Ovary (tissue), 9 donors: ENCODE results near the gene KRT73. TPM values are rescaled to one million over a fixed set of nuclear protein-coding genes. Genes with fewer than 3 reads are reported as not detected.

Experiments used
- DNase-seq, 5 donors: peaks; one replicate each; pipeline ENCODE4 v3.0.0-alpha.2; 2019 to 2020
- H3K27ac ChIP-seq, 2 donors: fragments of 200-600 bp; one replicate each; pipeline versions ENCODE4 v1.5.1 to v1.8.0; 2019 to 2022
- H3K27me3 ChIP-seq: fragments of 200-600 bp; one replicate; pipeline ENCODE4 v1.8.0; 2022
- H3K36me3 ChIP-seq: fragments of 200-600 bp; sonication (generic); one replicate; pipeline ENCODE4 v1.5.1; 2019
- H3K4me1 ChIP-seq: one replicate; pipeline ENCODE4 v1.8.1; 2013; ENCODE audit warnings: mild to moderate bottlenecking, moderate library complexity; ENCODE audit not compliant: insufficient read depth
- H3K4me3 ChIP-seq: fragments of 200-600 bp; sonication (generic); one replicate; pipeline ENCODE4 v1.5.1; 2017
- H3K9me3 ChIP-seq, 2 donors: fragments of 200-600 bp in 1 of 2; sonication (generic) in 1 of 2; one replicate each; pipeline versions ENCODE4 v1.5.1 to v1.8.1; 2013 to 2019; ENCODE audit warnings: mild to moderate bottlenecking in 1 of 2, moderate library complexity in 1 of 2
- EP300 ChIP-seq: sonication (generic); formaldehyde crosslinking; IDR thresholded peaks from one replicate; pipeline ENCODE4 v1.6.1; 2017; ENCODE audit warnings: antibody characterized with exemption
- POLR2A ChIP-seq: fragments of 450-650 bp; IDR thresholded peaks from one replicate; pipeline ENCODE4 v1.6.1; 2017; ENCODE audit warnings: antibody characterized with exemption, mild to moderate bottlenecking, moderate library complexity
- WGBS, 3 donors: extraction: QIAGEN DNeasy Blood & Tissue Kit in 1 of 3; methylation state at CpG; one replicate each; pipeline versions ENCODE4 v1.1.5 to v1.1.7; 2013 to 2017; 5-methylcytosine and 5-hydroxymethylcytosine counted together
- intact Hi-C, 4 donors: fragments of 100-400 bp; cut with DNase I; formaldehyde crosslinking; loops; one replicate each; pipeline versions ENCODE4 v1.11.0 to v1.15.1; 2022 to 2023
- polyA plus RNA-seq, 2 donors: library from polyadenylated mRNA; stranded (reverse); fragments of 200-250 nt in 1 of 2; fragments of 350-450 nt in 1 of 2; fragmentation: Illumina TruSeq in 1 of 2; extraction: RNeasy Lipid Tissue Mini Kit (QIAGEN cat#74804) in 1 of 2; gene quantifications; one replicate each; pipeline ENCODE4 v1.2.3, GENCODE V29; 2013 to 2014
- total RNA-seq, 7 donors: library from RNA; depleted of rRNA in 2 of 7; stranded (reverse); fragments of >200 nt in 2 of 7; fragmentation: NEBNext Ultra II Directional in 3 of 7; extraction: Animal tissue kit (Norgen Biotek cat#: 25700) in 3 of 7; gene quantifications; one replicate each; pipeline versions ENCODE4 v1.1.0 to v1.2.4, GENCODE V29; 2016 to 2023
- TF ChIP-seq, protein P1 (sequence below), 3 donors: fragments of 450-650 bp in 2 of 3; fragments of 200-600 bp in 1 of 3; IDR thresholded peaks; one replicate each; pipeline versions ENCODE4 v1.5.1 to v1.8.0; 2016 to 2022; ENCODE audit warnings: antibody characterized with exemption in 3 of 3, mild to moderate bottlenecking in 1 of 3
- donor health status: DM: no; HTN: no; CAD: no; lungs with moderate emphysema.
- donor health status: DM: no; HTN: no; CAD: no.
- donor health status: Bipolar disorder and iron deficiency.
- donor health status: DM: yes; HTN: yes; CAD: no.
- donor health status: DM: no; HTN: no; CAD: no.
- donor health status: DM: yes; HTN: yes; CAD: no.

Gene KRT73
- total and polyA plus RNA-seq, 9 donors, result not detected

DNA sequence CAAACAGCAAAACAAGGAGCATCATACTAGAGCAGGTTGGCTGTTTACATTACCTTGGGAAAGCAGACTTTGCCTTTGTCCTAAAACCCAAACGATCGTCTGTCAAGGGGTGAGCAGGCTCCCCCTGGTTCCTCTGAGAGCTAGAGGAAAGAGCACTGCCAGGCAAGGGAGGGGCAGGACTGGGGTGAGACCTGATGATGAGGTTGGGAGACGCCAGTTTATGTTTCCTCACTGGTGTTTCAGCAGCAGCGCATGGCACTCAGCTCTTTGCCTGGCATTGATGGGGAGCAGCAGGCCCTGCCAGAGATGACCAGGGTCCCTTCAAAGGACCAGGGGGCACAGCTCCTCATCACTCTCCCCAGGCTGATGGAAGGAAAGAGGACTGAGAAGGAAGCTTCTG is 41.6 kb upstream of the KRT73 start:
- WGBS, 3 donors, result 65 to 82% (median 70%) methylated on average over 4 of the region's 4 CpGs
- no peaks in the 10 kb centered on the region for H3K9me3 ChIP-seq
- H3K36me3 ChIP-seq, result no peaks in the 10 kb centered on the region
- no peaks in the 10 kb centered on the region for H3K4me1 ChIP-seq
- no peak overlapping the region for H3K4me3 ChIP-seq
- intact Hi-C loops, result no loop called here
- TF ChIP-seq EP300, result no peak
- TF ChIP-seq, protein P1, sequence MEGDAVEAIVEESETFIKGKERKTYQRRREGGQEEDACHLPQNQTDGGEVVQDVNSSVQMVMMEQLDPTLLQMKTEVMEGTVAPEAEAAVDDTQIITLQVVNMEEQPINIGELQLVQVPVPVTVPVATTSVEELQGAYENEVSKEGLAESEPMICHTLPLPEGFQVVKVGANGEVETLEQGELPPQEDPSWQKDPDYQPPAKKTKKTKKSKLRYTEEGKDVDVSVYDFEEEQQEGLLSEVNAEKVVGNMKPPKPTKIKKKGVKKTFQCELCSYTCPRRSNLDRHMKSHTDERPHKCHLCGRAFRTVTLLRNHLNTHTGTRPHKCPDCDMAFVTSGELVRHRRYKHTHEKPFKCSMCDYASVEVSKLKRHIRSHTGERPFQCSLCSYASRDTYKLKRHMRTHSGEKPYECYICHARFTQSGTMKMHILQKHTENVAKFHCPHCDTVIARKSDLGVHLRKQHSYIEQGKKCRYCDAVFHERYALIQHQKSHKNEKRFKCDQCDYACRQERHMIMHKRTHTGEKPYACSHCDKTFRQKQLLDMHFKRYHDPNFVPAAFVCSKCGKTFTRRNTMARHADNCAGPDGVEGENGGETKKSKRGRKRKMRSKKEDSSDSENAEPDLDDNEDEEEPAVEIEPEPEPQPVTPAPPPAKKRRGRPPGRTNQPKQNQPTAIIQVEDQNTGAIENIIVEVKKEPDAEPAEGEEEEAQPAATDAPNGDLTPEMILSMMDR (IDR thresholded peaks at IDR 0.05), result no peak
- no peak for TF ChIP-seq POLR2A
- H3K27ac ChIP-seq, result no peak overlapping the region
- H3K27me3 ChIP-seq, result no peaks in the 10 kb centered on the region
- DNase-seq, result no peak

DNA sequence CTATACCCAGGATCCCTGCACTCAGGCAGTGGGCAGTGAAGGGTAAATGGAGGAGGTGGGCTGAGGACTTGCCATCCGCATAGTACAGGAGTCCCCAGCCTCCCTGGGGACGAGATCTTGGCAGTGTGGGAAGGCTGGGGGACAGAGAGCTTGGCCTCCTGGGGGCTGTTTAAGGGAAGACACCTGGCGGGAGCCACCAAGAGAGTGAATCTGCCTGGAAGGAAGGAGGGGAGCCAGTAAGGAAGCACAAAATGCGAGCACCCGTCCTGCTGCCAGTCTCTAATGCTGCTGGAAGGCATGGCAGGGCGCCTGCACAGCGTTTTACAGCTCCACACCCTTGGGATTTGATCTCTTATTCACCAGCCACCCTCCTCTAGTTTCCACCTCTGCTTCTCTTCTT is 41.0 kb upstream of the KRT73 start:
- no peak for DNase-seq
- intact Hi-C loops, result no loop called here
- Histone ChIP-seq H3K4me1 (no peaks in the 10 kb centered on the region), H3K4me3 (no peak overlapping the region), H3K27ac (no peak overlapping the region), H3K27me3 (no peaks in the 10 kb centered on the region), H3K36me3 (no peaks in the 10 kb centered on the region), H3K9me3 (no peaks in the 10 kb centered on the region)
- TF ChIP-seq, protein P1 (IDR thresholded peaks at IDR 0.05), result no peak
- TF ChIP-seq POLR2A, result no peak
- no peak for TF ChIP-seq EP300
- WGBS, 3 donors, result 45 to 65% (median 49%) methylated on average over 7 of the region's 7 CpGs

DNA sequence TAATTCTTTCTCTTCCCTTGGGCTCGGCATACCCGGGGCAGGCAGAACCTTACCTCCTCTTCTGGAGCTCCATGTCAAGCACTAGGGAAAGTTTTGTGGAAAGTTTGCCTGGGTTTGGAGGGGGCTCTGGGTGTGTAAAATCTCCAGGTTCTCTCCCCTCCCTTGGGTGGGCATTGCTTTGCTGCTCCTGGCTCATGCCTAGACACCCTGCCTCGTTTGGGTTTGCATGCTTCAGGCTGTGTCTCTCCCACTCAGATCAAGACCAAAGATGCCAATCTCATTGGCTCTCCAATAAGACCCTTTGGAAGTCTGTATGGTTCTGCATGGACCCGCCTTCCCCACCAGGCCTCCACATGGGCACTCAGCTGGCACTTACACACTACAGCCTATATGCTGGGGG is 39.8 kb upstream of the KRT73 start:
- H3K27ac ChIP-seq, result no peak overlapping the region
- intact Hi-C loops, result no loop called here
- DNase-seq, result no peak
- H3K9me3 ChIP-seq, result no peaks in the 10 kb centered on the region
- H3K4me3 ChIP-seq, result no peak overlapping the region
- H3K36me3 ChIP-seq, result no peaks in the 10 kb centered on the region
- WGBS, 3 donors, result 67 to 70% (median 68%) methylated on average over 4 of the region's 4 CpGs
- H3K4me1 ChIP-seq, result no peaks in the 10 kb centered on the region
- no peaks in the 10 kb centered on the region for H3K27me3 ChIP-seq
- TF ChIP-seq POLR2A, result no peak
- TF ChIP-seq EP300, result no peak
- TF ChIP-seq, protein P1 (IDR thresholded peaks at IDR 0.05), result no peak

DNA sequence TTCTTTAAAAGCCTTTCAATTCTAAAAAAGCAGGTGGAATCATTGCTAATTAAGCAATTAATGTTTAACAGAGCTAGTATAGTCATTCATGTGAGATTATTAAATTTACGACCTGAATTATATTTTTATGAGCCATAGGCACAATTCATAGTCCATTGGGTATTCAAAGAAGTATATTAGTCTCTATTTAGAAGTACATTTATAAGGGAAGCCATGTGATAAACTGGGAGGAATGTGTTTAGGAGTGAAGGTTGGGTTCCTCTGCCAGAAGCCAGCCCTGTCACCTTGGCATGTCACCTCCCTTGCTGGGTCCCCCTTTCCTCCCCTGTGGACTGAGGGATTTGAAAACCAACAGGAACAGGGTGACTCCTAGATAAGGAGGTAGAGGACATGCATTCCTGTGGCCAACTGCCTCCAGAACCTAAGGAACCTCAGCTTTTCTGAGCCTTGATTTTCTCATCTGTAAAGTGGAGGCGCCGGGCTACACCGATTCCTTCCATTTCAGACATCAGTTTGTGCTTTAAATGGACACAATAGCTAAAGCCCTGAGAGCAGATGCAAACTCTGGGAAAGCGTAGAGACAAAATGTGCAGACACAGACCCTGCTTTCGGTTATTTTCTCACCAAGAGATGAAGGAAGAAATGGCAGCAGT is 39.0 kb upstream of the KRT73 start:
- Histone ChIP-seq H3K36me3 (no peaks in the 10 kb centered on the region), H3K27me3 (no peaks in the 10 kb centered on the region), H3K4me3 (no peak overlapping the region), H3K9me3 (no peaks in the 10 kb centered on the region), H3K27ac (no peak overlapping the region), H3K4me1 (no peaks in the 10 kb centered on the region)
- 73 to 87% (median 84%) methylated on average over 6 of the region's 6 CpGs for WGBS, 3 donors
- intact Hi-C loops, result no loop called here
- DNase-seq, result no peak
- TF ChIP-seq POLR2A (no peak), EP300 (no peak)
- TF ChIP-seq, protein P1 (IDR thresholded peaks at IDR 0.05), result no peak
